ENCODE results near the gene CDT1.

GRCh38 chr16:88835383-88835782, 31.8 kb downstream of the CDT1 start:
- no peak for TF ChIP-seq POLR2A (IDR thresholded peaks at IDR 0.05)
- TF ChIP-seq CTCF (IDR thresholded peaks at IDR 0.05): no peak

Measured in vagina (tissue), 2 donors.